ENCODE measurements around the gene RACK1. TPM values are rescaled to one million over a fixed set of nuclear protein-coding genes. Genes with fewer than 3 reads are reported as not detected.

RACK1 gene
- total and polyA plus RNA-seq, 2 of the 8 experiments (the other 6 are each of a cell fraction or from before 2014, with no cell fraction given): 2,589 to 7,971 TPM

- no peak for TF ChIP-seq RXRA (IDR thresholded peaks at IDR 0.05; ENCODE audit: insufficient read depth, low read depth, low read length)
- TF ChIP-seq CHD2 (IDR thresholded peaks at IDR 0.05; ENCODE audit: low read length): no peak
- no peak for TF ChIP-seq JUND (IDR thresholded peaks at IDR 0.05; ENCODE audit: low read length)
- TF ChIP-seq BACH1 (IDR thresholded peaks at IDR 0.05; ENCODE audit: low read length): no peak
- TF ChIP-seq E2F6 (IDR thresholded peaks at IDR 0.05): no peak
- TF ChIP-seq TBP (IDR thresholded peaks at IDR 0.05; ENCODE audit: low read depth, low read length): peak; percentile 98
- TF ChIP-seq CEBPB (IDR thresholded peaks at IDR 0.05; ENCODE audit: low read depth, low read length): no peak
- TF ChIP-seq BRCA1 (IDR thresholded peaks at IDR 0.05; ENCODE audit: low read depth, low read length): no peak
- TF ChIP-seq POLR2AphosphoS5 (IDR thresholded peaks at IDR 0.05; ENCODE audit: low read depth, low read length): no peak
- TF ChIP-seq POU5F1 (IDR thresholded peaks at IDR 0.05; ENCODE audit: low read depth, low read length): no peak
- TF ChIP-seq POLR2A (IDR thresholded peaks at IDR 0.05; ENCODE audit: control extremely low read depth in 1 of 2, low read depth in 2 of 2, low read length in 2 of 2): no peak
- TF ChIP-seq JUN (IDR thresholded peaks at IDR 0.05; ENCODE audit: low read depth, low read length): no peak
- peak in 1 of 2 experiments; percentile 53; a peak in 1 of 4 replicates for TF ChIP-seq SIN3A (conservative IDR thresholded peaks at IDR 0.05 in 1 of 2, IDR thresholded peaks at IDR 0.05 in 1 of 2; ENCODE audit: low read depth in 1 of 2, low read length in 2 of 2)
- TF ChIP-seq TAF7 (optimal IDR thresholded peaks at IDR 0.05; ENCODE audit: borderline replicate concordance, low read depth, low read length): peak; percentile 49
- no peak for TF ChIP-seq GTF2F1 (IDR thresholded peaks at IDR 0.05; ENCODE audit: borderline replicate concordance, low read depth, low read length)
- no peak; the same call in none of the 2 replicates for TF ChIP-seq KDM1A (IDR thresholded peaks at IDR 0.05; ENCODE audit: borderline replicate concordance, low read length)
- no peak for TF ChIP-seq BCL11A (IDR thresholded peaks at IDR 0.05; ENCODE audit: low read depth in 2 of 2, low read length in 2 of 2)
- TF ChIP-seq SUZ12 (IDR thresholded peaks at IDR 0.05; ENCODE audit: low read length): no peak; the same call in 1 of the 2 replicates
- no peak for TF ChIP-seq RNF2 (IDR thresholded peaks at IDR 0.05; ENCODE audit: borderline replicate concordance, low read depth, low read length, missing control alignments, poor library complexity, severe bottlenecking)
These were observed 54.9 kb downstream of the RACK1 start (continued) for GRCh38 chr5:181188700-181189362.
